Measurements from ENCODE around the gene LDLRAD1. TPM values are rescaled to one million over a fixed set of nuclear protein-coding genes. Genes with fewer than 3 reads are reported as not detected.

The LDLRAD1 gene
- total RNA-seq, 1 donor = not detected

DNA sequence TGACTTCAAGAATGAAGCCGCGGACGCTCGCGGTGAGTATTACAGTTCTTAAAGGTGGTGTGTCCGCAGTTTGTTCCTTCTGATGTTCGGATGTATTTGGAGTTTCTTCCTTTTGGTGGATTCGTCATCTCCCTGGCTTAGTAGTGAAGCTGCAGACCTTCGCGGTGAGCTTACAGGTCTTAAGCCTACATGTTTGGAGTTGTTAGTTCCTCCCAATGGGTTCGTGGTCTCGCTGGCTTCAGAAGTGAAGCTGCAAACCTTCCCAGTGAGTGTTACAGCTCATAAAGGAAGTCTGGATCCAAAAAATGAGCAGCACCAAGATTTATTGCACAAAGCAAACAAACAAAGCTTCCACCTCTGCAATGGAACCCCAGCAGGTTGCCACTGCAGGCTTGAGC, 14.7 kb downstream of the LDLRAD1 start:
- TF ChIP-seq, protein P1, sequence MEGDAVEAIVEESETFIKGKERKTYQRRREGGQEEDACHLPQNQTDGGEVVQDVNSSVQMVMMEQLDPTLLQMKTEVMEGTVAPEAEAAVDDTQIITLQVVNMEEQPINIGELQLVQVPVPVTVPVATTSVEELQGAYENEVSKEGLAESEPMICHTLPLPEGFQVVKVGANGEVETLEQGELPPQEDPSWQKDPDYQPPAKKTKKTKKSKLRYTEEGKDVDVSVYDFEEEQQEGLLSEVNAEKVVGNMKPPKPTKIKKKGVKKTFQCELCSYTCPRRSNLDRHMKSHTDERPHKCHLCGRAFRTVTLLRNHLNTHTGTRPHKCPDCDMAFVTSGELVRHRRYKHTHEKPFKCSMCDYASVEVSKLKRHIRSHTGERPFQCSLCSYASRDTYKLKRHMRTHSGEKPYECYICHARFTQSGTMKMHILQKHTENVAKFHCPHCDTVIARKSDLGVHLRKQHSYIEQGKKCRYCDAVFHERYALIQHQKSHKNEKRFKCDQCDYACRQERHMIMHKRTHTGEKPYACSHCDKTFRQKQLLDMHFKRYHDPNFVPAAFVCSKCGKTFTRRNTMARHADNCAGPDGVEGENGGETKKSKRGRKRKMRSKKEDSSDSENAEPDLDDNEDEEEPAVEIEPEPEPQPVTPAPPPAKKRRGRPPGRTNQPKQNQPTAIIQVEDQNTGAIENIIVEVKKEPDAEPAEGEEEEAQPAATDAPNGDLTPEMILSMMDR (IDR thresholded peaks at IDR 0.05; ENCODE audit: extremely low read depth, low read depth, low read length) = no peak
- DNase-seq (ENCODE audit: insufficient read length, low spot score, missing footprints) = no peak

DNA sequence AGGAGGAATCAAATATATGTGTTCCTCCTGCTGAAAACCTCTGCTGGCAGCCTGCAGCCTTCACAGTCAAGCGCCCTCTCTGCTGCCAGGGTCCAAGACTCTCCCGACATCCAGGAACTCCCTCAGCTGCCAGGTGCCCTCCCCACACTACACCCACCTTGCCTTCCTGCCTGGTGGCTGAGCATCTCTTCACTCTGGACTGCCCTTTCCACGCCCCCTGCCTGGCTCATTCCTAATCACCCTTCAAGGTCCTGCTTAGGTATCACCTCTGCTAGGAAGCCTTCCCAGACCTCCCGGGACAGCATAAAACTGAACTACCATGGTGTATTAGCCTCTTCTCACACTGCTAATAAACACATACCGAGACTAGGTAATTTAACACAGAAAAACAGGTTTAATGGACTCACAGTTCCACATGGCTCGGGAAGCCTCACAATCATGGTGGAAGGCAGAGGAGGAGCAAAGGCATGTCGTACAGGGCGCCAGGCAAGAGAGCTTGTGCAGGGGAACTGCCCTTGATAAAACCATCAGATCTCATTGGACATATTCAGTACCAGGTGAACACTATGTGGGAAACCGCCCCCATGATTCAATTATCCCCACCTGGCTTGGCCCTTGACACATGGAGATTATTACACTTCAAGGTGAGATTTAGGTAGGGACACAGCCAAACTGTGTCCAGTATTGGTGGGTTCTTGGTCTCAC, 15.3 kb downstream of the LDLRAD1 start:
- Histone ChIP-seq H4K20me1 (ENCODE audit: insufficient read depth, low read length) (no peaks in the 10 kb centered on the region), H3K27me3 (ENCODE audit: insufficient read depth, low read length) (peaks cover 17% of the 10 kb centered on the region), H3K4me3 (ENCODE audit: insufficient read depth, low read length) (no peak overlapping the region), H3K4me1 (ENCODE audit: insufficient read depth, low read length) (no peaks in the 10 kb centered on the region), H2AFZ (ENCODE audit: low read length) (no peak overlapping the region), H3K79me2 (ENCODE audit: insufficient read depth, low read length) (no peaks in the 10 kb centered on the region), H3K4me2 (ENCODE audit: insufficient read depth, low read length) (no peak overlapping the region), H3K36me3 (ENCODE audit: insufficient read depth, low read length) (no peaks in the 10 kb centered on the region), H3K27ac (ENCODE audit: low read depth, low read length) (no peak overlapping the region), H3K9me3 (ENCODE audit: low read depth, low read length) (no peaks in the 10 kb centered on the region)
- no peak for DNase-seq (ENCODE audit: insufficient read length, low spot score, missing footprints)
- TF ChIP-seq, protein P1 (IDR thresholded peaks at IDR 0.05; ENCODE audit: extremely low read depth, low read depth, low read length) = no peak

More for the DNA sequence above, 14.7 kb downstream of the LDLRAD1 start:
- H3K4me3 ChIP-seq (ENCODE audit: insufficient read depth, low read length) = no peak overlapping the region
- no peaks in the 10 kb centered on the region for H4K20me1 ChIP-seq (ENCODE audit: insufficient read depth, low read length)
- no peaks in the 10 kb centered on the region for H3K36me3 ChIP-seq (ENCODE audit: insufficient read depth, low read length)
- H3K27ac ChIP-seq (ENCODE audit: low read depth, low read length) = no peak overlapping the region
- no peaks in the 10 kb centered on the region for H3K9me3 ChIP-seq (ENCODE audit: low read depth, low read length)
- no peaks in the 10 kb centered on the region for H3K4me1 ChIP-seq (ENCODE audit: insufficient read depth, low read length)
- H3K4me2 ChIP-seq (ENCODE audit: insufficient read depth, low read length) = no peak overlapping the region
- H2AFZ ChIP-seq (ENCODE audit: low read length) = no peak overlapping the region
- no peaks in the 10 kb centered on the region for H3K79me2 ChIP-seq (ENCODE audit: insufficient read depth, low read length)
- peaks cover 22% of the 10 kb centered on the region for H3K27me3 ChIP-seq (ENCODE audit: insufficient read depth, low read length)

- no peaks in the 10 kb centered on the region for H3K79me2 ChIP-seq (ENCODE audit: insufficient read depth, low read length)
- peaks cover 16% of the 10 kb centered on the region for H3K27me3 ChIP-seq (ENCODE audit: insufficient read depth, low read length)
- H3K9me3 ChIP-seq (ENCODE audit: low read depth, low read length) = no peaks in the 10 kb centered on the region
- H3K27ac ChIP-seq (ENCODE audit: low read depth, low read length) = no peak overlapping the region
- H2AFZ ChIP-seq (ENCODE audit: low read length) = no peak overlapping the region
- H3K4me1 ChIP-seq (ENCODE audit: insufficient read depth, low read length) = no peaks in the 10 kb centered on the region
- TF ChIP-seq, protein P1 (IDR thresholded peaks at IDR 0.05; ENCODE audit: extremely low read depth, low read depth, low read length) = no peak
- no peaks in the 10 kb centered on the region for H4K20me1 ChIP-seq (ENCODE audit: insufficient read depth, low read length)
- no peak overlapping the region for H3K4me3 ChIP-seq (ENCODE audit: insufficient read depth, low read length)
- no peak for DNase-seq (ENCODE audit: insufficient read length, low spot score, missing footprints)
- H3K36me3 ChIP-seq (ENCODE audit: insufficient read depth, low read length) = no peaks in the 10 kb centered on the region
- H3K4me2 ChIP-seq (ENCODE audit: insufficient read depth, low read length) = no peak overlapping the region
These were observed 16.4 kb downstream of the LDLRAD1 start for GRCh38 chr1:54001591-54001990.

DNA sequence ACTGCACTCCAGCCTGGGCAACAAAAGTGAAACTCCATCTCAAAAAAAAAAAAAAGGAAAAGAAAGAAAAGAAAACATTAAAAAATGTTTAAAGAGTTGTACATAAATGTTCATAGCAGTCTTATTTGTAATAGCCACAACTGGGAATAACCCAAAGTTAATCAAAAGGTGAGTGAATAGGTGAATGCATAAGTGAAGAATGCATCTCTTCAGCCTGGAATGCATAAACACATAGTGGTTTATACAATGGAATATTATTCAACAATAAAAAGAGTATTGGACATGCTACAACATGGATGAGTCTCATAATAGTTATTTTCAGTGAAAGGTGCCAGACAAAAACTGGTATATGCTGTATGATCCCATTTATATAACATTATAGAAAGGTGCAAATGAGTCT, 18.1 kb downstream of the LDLRAD1 start:
- Histone ChIP-seq H3K27me3 (ENCODE audit: insufficient read depth, low read length) (peaks cover 11% of the 10 kb centered on the region), H3K27ac (ENCODE audit: low read depth, low read length) (no peak overlapping the region), H3K9me3 (ENCODE audit: low read depth, low read length) (no peaks in the 10 kb centered on the region), H4K20me1 (ENCODE audit: insufficient read depth, low read length) (no peaks in the 10 kb centered on the region), H3K4me3 (ENCODE audit: insufficient read depth, low read length) (no peak overlapping the region), H3K4me2 (ENCODE audit: insufficient read depth, low read length) (no peak overlapping the region), H2AFZ (ENCODE audit: low read length) (no peak overlapping the region), H3K36me3 (ENCODE audit: insufficient read depth, low read length) (no peaks in the 10 kb centered on the region), H3K4me1 (ENCODE audit: insufficient read depth, low read length) (no peaks in the 10 kb centered on the region), H3K79me2 (ENCODE audit: insufficient read depth, low read length) (no peaks in the 10 kb centered on the region)
- no peak for DNase-seq (ENCODE audit: insufficient read length, low spot score, missing footprints)
- TF ChIP-seq, protein P1 (IDR thresholded peaks at IDR 0.05; ENCODE audit: extremely low read depth, low read depth, low read length) = no peak

Data from osteoblast (primary cell).